Spleen (tissue), 7 donors: ENCODE measurements around the gene ABLIM2.

Experiments used
- POLR2A ChIP-seq, 3 donors: fragments of 450-650 bp; IDR thresholded peaks; one replicate each; pipeline ENCODE4 v1.5.1; 2017; ENCODE audit warnings: antibody characterized with exemption in 3 of 3, mild to moderate bottlenecking in 1 of 3
- POLR2AphosphoS5 ChIP-seq, 3 donors: sonication (generic); formaldehyde crosslinking; IDR thresholded peaks; one replicate each; pipeline ENCODE4 v1.5.1; 2017; ENCODE audit warnings: antibody characterized with exemption in 3 of 3
- TF ChIP-seq, protein P1 (sequence below), 11 experiments: fragments of 200-600 bp in 7 of 11; fragments of 450-650 bp in 4 of 11; sonication (generic) in 4 of 11; IDR thresholded peaks in 8 of 11; conservative IDR thresholded peaks in 3 of 11; 1 replicate in 7 of 11; 2 replicates in 4 of 11; pipeline versions ENCODE4 v1.4.0 to v1.8.0; 2016 to 2021; ENCODE audit warnings: antibody characterized with exemption in 11 of 11, inconsistent platforms in 4 of 11, mild to moderate bottlenecking in 1 of 11
- donor health status: DM: no; HTN: no; CAD: no; lungs with moderate emphysema.
- donor health status: DM: no; HTN: no; CAD: no.
- donor health status: DM: no; HTN: no; CAD: no.

DNA sequence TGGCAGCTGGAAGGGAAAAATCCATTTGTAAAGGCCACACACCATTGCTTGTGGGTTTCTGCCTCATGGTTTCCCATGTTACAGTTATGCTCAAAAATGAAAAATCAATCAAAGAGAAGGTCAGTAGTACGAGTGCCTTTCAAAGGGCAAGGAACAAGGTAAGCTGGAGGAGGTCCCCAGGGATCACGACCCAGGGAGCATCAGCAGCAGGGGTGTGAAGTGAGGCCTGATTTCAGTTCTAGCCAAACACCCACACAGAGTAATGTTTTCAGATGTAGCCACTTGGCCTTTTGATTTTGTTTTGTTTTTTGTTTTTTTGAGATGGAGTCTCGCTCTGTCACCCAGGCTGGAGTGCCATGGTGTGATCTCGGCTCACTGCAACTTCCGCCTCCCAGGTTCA, 149.5 kb downstream of the ABLIM2 start:
- TF ChIP-seq, protein P1, sequence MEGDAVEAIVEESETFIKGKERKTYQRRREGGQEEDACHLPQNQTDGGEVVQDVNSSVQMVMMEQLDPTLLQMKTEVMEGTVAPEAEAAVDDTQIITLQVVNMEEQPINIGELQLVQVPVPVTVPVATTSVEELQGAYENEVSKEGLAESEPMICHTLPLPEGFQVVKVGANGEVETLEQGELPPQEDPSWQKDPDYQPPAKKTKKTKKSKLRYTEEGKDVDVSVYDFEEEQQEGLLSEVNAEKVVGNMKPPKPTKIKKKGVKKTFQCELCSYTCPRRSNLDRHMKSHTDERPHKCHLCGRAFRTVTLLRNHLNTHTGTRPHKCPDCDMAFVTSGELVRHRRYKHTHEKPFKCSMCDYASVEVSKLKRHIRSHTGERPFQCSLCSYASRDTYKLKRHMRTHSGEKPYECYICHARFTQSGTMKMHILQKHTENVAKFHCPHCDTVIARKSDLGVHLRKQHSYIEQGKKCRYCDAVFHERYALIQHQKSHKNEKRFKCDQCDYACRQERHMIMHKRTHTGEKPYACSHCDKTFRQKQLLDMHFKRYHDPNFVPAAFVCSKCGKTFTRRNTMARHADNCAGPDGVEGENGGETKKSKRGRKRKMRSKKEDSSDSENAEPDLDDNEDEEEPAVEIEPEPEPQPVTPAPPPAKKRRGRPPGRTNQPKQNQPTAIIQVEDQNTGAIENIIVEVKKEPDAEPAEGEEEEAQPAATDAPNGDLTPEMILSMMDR (IDR thresholded peaks at IDR 0.05 in 8 of 11, conservative IDR thresholded peaks at IDR 0.05 in 3 of 11): no peak
- TF ChIP-seq POLR2A (IDR thresholded peaks at IDR 0.05) (no peak), POLR2AphosphoS5 (IDR thresholded peaks at IDR 0.05) (no peak)
